ENCODE results near the gene CAPN10. TPM values are rescaled to one million over a fixed set of nuclear protein-coding genes. Genes with fewer than 3 reads are reported as not detected.

CAPN10 gene
- total RNA-seq, 1 experiment from 2014 or later = 61.3 TPM

DNA sequence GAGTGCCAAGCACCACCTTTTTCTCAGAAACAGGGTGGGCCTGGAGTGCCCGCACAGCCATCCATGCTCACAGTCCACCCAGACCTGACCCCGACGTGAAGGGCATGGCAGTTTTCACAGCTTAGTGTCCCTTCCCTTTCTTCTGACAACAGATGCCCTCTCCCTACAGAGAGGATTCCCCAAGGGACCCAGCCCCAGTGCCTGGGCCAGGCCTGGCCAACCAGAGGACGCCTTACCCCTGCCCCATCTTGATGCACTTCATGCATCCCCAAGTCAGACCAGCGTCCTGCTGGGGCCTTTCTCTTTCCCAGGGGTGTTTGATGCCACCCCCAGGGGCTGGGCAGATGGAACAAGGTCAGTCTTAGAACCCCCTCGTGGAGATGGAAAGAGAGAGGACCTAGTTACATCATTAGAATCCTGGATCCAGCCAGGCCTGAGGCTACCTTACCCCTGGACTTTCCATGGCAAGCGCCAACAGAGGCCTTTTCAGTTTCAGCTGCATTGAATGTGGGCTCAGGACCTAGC lies 32.5 kb upstream of the CAPN10 start:
- Mint-ChIP-seq H3K4me1 (peaks cover 12% of the 10 kb centered on the region), H3K27ac (no peak overlapping the region), H3K4me3 (no peak overlapping the region), H3K9me3 (peaks cover 18% of the 10 kb centered on the region), H3K36me3 (peaks cover 21% of the 10 kb centered on the region), H3K27me3 (ENCODE audit: low read depth) (peaks cover 21% of the 10 kb centered on the region)
- ChIA-PET POLR2A (no interaction called here), CTCF (no interaction called here)
- DNase-seq (ENCODE audit: low spot score) = no peak
- no peak for TF ChIP-seq TP53 (CRISPR knock-in tag; IDR thresholded peaks at IDR 0.05)
- TF ChIP-seq ELF4 (CRISPR knock-in tag; IDR thresholded peaks at IDR 0.05; ENCODE audit: low read depth) = no peak
- TF ChIP-seq, protein P1, sequence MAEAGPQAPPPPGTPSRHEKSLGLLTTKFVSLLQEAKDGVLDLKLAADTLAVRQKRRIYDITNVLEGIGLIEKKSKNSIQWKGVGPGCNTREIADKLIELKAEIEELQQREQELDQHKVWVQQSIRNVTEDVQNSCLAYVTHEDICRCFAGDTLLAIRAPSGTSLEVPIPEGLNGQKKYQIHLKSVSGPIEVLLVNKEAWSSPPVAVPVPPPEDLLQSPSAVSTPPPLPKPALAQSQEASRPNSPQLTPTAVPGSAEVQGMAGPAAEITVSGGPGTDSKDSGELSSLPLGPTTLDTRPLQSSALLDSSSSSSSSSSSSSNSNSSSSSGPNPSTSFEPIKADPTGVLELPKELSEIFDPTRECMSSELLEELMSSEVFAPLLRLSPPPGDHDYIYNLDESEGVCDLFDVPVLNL (CRISPR knock-in tag; IDR thresholded peaks at IDR 0.05; ENCODE audit: borderline replicate concordance, low read depth) = no peak
- ATAC-seq = no peak

DNA sequence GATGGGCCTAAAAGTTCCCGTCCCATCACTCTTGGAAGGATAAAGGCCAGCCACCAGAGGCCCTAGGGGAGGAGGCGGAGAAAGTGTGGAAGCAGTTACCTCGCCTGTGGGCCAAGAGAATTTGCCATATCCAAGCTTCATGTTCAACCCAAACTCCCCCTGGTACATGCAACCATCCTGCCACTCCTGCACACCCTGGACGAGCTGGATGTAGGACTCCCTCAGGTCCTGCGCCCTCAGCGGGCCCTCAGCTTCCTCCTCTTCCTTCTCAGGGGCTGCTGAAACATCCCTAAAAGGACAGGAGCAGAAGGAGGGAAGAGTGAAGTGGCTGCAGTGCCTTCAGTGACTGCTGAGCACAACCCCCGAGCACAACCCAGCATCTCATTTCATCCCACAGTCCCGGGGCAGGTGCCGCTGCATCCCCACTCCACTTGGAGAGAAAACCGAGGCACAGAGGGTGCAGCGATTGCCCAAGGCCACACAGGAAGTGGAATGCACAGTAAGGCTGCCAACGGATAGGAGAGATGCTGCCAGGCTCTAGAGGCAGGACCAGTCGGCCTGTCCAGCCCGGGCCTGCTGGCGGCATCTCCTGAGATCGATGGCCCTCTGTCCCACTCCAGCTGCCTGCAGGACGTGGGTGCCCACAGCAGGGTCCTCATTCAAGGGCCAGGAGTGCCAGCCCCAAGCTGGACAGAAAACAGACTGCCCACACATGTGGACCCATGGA lies 31.6 kb upstream of the CAPN10 start:
- ChIA-PET CTCF (interaction anchor here (2.9 kb wide), 1 partner anchor 42 kb away, joined by 24 read pairs; no protein-coding TSS in a partner anchor), POLR2A (no interaction called here)
- H3K36me3 Mint-ChIP-seq = peaks cover 20% of the 10 kb centered on the region
- no peak overlapping the region for H3K4me3 Mint-ChIP-seq
- peaks cover 30% of the 10 kb centered on the region for H3K27me3 Mint-ChIP-seq (ENCODE audit: low read depth)
- peaks cover 18% of the 10 kb centered on the region for H3K9me3 Mint-ChIP-seq
- ATAC-seq (no peak), DNase-seq (ENCODE audit: low spot score) (no peak)
- no peak overlapping the region for H3K27ac Mint-ChIP-seq
- H3K4me1 Mint-ChIP-seq = peaks cover 19% of the 10 kb centered on the region
- TF ChIP-seq, protein P2, sequence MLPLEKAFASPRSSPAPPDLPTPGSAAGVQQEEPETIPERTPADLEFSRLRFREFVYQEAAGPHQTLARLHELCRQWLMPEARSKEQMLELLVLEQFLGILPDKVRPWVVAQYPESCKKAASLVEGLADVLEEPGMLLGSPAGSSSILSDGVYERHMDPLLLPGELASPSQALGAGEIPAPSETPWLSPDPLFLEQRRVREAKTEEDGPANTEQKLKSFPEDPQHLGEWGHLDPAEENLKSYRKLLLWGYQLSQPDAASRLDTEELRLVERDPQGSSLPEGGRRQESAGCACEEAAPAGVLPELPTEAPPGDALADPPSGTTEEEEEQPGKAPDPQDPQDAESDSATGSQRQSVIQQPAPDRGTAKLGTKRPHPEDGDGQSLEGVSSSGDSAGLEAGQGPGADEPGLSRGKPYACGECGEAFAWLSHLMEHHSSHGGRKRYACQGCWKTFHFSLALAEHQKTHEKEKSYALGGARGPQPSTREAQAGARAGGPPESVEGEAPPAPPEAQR (CRISPR knock-in tag; IDR thresholded peaks at IDR 0.05) = no peak
- TF ChIP-seq ELF4 (CRISPR knock-in tag; IDR thresholded peaks at IDR 0.05; ENCODE audit: low read depth) = no peak
- TF ChIP-seq FOXK1 (CRISPR knock-in tag; IDR thresholded peaks at IDR 0.05) = no peak
- TF ChIP-seq CREB1 (CRISPR knock-in tag; IDR thresholded peaks at IDR 0.05) = no peak
- TF ChIP-seq, protein P3, sequence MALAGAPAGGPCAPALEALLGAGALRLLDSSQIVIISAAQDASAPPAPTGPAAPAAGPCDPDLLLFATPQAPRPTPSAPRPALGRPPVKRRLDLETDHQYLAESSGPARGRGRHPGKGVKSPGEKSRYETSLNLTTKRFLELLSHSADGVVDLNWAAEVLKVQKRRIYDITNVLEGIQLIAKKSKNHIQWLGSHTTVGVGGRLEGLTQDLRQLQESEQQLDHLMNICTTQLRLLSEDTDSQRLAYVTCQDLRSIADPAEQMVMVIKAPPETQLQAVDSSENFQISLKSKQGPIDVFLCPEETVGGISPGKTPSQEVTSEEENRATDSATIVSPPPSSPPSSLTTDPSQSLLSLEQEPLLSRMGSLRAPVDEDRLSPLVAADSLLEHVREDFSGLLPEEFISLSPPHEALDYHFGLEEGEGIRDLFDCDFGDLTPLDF (CRISPR knock-in tag; IDR thresholded peaks at IDR 0.05) = no peak
- no peak for TF ChIP-seq OVOL2 (CRISPR knock-in tag; IDR thresholded peaks at IDR 0.05; ENCODE audit: borderline replicate concordance)
- TF ChIP-seq, protein P4, sequence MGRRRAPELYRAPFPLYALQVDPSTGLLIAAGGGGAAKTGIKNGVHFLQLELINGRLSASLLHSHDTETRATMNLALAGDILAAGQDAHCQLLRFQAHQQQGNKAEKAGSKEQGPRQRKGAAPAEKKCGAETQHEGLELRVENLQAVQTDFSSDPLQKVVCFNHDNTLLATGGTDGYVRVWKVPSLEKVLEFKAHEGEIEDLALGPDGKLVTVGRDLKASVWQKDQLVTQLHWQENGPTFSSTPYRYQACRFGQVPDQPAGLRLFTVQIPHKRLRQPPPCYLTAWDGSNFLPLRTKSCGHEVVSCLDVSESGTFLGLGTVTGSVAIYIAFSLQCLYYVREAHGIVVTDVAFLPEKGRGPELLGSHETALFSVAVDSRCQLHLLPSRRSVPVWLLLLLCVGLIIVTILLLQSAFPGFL (CRISPR knock-in tag; IDR thresholded peaks at IDR 0.05; ENCODE audit: borderline replicate concordance) = no peak
- TF ChIP-seq, protein P5, sequence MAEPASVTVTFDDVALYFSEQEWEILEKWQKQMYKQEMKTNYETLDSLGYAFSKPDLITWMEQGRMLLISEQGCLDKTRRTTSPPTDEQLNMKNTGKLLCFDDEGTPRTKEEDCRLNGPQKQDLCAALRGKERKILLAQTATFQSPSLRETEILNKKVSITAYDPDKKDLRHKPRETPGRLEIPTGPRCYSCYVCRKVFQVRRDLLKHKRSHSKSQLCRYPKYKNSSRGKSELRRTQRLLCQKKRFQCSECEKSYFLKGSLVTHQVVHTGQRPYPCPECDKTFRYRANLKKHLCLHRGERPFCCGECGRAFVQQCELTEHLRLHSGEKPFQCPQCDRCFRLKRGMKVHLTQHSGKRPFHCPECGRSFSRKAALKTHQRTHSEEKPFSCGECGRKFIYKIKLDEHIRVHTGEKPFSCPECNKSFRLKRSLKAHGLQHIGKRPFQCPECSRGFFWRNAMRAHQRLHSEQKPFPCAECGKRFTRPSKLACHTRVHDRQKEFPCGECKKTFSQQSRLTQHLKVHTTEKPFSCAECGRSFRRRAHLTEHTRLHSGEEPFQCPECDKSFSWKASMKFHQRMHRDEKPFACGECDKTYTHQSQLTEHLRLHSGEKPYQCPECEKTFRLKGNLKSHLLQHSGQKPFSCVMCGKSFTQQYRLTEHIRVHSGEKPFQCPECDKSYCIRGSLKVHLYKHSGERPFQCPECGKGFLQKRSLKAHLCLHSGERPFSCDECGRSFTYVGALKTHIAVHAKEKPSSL (CRISPR knock-in tag; conservative IDR thresholded peaks at IDR 0.05) = no peak
- TF ChIP-seq, protein P6, sequence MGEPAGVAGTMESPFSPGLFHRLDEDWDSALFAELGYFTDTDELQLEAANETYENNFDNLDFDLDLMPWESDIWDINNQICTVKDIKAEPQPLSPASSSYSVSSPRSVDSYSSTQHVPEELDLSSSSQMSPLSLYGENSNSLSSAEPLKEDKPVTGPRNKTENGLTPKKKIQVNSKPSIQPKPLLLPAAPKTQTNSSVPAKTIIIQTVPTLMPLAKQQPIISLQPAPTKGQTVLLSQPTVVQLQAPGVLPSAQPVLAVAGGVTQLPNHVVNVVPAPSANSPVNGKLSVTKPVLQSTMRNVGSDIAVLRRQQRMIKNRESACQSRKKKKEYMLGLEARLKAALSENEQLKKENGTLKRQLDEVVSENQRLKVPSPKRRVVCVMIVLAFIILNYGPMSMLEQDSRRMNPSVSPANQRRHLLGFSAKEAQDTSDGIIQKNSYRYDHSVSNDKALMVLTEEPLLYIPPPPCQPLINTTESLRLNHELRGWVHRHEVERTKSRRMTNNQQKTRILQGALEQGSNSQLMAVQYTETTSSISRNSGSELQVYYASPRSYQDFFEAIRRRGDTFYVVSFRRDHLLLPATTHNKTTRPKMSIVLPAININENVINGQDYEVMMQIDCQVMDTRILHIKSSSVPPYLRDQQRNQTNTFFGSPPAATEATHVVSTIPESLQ (CRISPR knock-in tag; IDR thresholded peaks at IDR 0.05) = no peak
- TF ChIP-seq, protein P7, sequence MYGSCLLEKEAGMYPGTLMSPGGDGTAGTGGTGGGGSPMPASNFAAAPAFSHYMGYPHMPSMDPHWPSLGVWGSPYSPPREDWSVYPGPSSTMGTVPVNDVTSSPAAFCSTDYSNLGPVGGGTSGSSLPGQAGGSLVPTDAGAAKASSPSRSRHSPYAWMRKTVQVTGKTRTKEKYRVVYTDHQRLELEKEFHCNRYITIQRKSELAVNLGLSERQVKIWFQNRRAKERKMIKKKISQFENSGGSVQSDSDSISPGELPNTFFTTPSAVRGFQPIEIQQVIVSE (CRISPR knock-in tag; IDR thresholded peaks at IDR 0.05; ENCODE audit: borderline replicate concordance) = no peak
- no peak for TF ChIP-seq NFYB (CRISPR knock-in tag; conservative IDR thresholded peaks at IDR 0.05; ENCODE audit: low read depth)
- no peak for TF ChIP-seq GTF2I (CRISPR knock-in tag; conservative IDR thresholded peaks at IDR 0.05)
- TF ChIP-seq, protein P8, sequence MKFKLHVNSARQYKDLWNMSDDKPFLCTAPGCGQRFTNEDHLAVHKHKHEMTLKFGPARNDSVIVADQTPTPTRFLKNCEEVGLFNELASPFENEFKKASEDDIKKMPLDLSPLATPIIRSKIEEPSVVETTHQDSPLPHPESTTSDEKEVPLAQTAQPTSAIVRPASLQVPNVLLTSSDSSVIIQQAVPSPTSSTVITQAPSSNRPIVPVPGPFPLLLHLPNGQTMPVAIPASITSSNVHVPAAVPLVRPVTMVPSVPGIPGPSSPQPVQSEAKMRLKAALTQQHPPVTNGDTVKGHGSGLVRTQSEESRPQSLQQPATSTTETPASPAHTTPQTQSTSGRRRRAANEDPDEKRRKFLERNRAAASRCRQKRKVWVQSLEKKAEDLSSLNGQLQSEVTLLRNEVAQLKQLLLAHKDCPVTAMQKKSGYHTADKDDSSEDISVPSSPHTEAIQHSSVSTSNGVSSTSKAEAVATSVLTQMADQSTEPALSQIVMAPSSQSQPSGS (CRISPR knock-in tag; IDR thresholded peaks at IDR 0.05; ENCODE audit: borderline replicate concordance, low read depth) = no peak
- no peak for TF ChIP-seq ETV6 (CRISPR knock-in tag; IDR thresholded peaks at IDR 0.05)
- TF ChIP-seq, protein P1 (CRISPR knock-in tag; IDR thresholded peaks at IDR 0.05; ENCODE audit: borderline replicate concordance, low read depth) = no peak
